ENCODE measurements around the gene DENND1A.
"Not testable (repeated sequence)": the region's sequence is repeated elsewhere in the genome, so short reads cannot be mapped to it uniquely, and the experiment has no call there.

The DENND1A gene

DNA sequence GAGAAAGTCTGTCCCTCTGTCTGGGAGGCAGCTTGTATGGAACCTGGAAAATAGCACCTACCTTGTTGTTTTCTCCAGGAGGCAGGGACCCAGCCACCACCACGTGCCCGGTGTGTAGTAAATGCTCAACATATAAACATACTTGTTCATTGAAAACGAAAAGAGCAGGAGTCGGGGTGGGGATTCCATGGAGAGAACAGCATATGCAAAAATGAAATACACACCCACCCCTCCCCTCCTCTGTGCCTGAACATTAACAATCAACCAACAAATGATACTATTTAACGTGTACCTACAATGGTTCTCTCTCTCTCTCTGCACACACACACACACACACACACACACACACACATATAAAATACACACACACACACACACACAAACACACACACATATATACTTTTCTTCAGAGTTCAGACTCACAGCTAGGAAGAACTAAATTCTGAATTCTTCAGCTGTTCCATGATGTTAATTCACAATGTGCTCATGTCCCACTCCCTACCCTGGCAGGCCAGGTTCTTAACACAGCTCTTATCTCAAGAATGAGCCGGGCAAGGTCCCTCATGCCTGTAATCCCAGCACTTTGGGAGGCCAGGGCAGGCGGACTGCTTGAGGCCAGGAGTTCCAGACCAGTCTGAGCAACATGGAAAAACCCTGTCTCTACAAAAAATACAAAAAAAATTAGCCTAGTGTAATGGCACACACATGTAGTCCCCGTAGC lies 16.3 kb upstream of the DENND1A start:
- H3K9ac ChIP-seq (ENCODE audit: low read depth, low read length) = no peak overlapping the region
- no peaks in the 10 kb centered on the region for H3K4me1 ChIP-seq (ENCODE audit: insufficient read depth, low read length)
- no peaks in the 10 kb centered on the region for H3K27me3 ChIP-seq (ENCODE audit: insufficient read depth, low read length)
- no peak overlapping the region for H3K4me3 ChIP-seq (ENCODE audit: low read length)
- H3K36me3 ChIP-seq (ENCODE audit: insufficient read depth, low read length) = no peaks in the 10 kb centered on the region
- H3K9me3 ChIP-seq (ENCODE audit: insufficient read depth, low read depth, low read length) = no peaks in the 10 kb centered on the region
- H3K27ac ChIP-seq (ENCODE audit: low read depth, low read length) = no peak overlapping the region
- 88% methylated on average over 8 of the region's 8 CpGs for WGBS

DNA sequence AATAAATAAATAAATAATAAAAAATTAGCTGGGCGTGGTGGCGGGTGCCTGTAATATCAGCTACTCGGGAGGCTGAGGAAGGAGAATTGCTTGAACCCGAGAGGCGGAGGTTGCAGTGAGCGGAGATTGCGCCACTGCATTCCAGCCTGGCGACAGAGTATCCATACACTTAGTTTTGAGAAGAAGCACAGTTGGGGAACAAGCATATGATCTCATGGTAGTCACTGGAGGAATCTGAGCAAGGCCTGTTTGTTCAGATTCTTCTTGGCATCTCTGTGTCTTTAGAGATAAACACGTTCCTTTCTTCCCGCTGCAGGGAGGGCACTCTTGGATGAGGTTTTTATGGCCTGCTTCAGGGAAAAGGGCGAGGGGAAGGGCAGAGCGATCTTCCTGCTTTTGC lies 15.6 kb upstream of the DENND1A start:
- Histone ChIP-seq H3K27me3 (ENCODE audit: insufficient read depth, low read length) (no peaks in the 10 kb centered on the region), H3K9me3 (ENCODE audit: insufficient read depth, low read depth, low read length) (no peaks in the 10 kb centered on the region), H3K36me3 (ENCODE audit: insufficient read depth, low read length) (no peaks in the 10 kb centered on the region), H3K9ac (ENCODE audit: low read depth, low read length) (no peak overlapping the region), H3K27ac (ENCODE audit: low read depth, low read length) (no peak overlapping the region), H3K4me1 (ENCODE audit: insufficient read depth, low read length) (no peaks in the 10 kb centered on the region), H3K4me3 (ENCODE audit: low read length) (no peak overlapping the region)
- WGBS = 92% methylated on average over 12 of the region's 12 CpGs

DNA sequence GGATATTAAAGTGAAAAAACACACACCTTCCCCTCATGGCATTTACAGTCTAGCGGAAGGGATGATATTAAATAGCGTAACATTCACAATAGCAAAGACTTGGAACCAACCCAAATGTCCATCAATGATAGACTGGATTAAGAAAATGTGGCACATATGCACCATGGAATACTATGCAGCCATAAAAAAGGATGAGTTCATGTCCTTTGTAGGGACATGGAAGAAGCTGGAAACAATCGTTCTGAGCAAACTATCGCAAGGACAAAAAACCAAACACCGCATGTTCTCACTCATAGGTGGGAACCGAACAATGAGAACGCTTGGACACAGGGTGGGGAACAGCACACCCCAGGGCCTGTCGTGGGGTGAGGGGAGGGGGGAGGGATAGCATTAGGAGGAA lies 14.5 kb upstream of the DENND1A start:
- H3K36me3 ChIP-seq (ENCODE audit: insufficient read depth, low read length); H3K9ac ChIP-seq (ENCODE audit: low read depth, low read length); H3K9me3 ChIP-seq (ENCODE audit: insufficient read depth, low read depth, low read length); H3K4me3 ChIP-seq (ENCODE audit: low read length); H3K27me3 ChIP-seq (ENCODE audit: insufficient read depth, low read length); H3K27ac ChIP-seq (ENCODE audit: low read depth, low read length); H3K4me1 ChIP-seq (ENCODE audit: insufficient read depth, low read length): not testable (repeated sequence)
- 96% methylated on average over 8 of the region's 8 CpGs for WGBS

DNA sequence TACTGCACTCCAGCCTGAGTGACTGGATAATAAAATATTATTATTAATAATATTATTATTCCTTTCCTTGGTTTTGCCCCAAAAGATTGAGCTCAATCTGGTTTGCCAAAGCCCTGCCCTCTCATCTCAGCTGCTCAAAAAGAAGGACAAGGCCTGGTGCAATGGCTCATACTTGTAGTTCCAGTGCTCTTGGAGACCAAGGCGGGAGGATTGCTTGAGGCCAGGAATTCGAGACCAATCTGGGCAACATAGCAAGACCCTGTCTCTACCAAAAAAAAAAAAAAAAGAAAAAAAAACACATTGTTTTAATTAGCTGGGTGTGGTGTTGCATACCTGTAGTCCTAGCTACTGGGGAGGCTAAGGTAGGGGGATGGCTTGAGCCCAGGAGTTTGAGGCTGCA lies 13.7 kb upstream of the DENND1A start:
- 92% methylated on average over 2 of the region's 2 CpGs for WGBS
- H3K36me3 ChIP-seq (ENCODE audit: insufficient read depth, low read length) = no peaks in the 10 kb centered on the region
- H3K27me3 ChIP-seq (ENCODE audit: insufficient read depth, low read length) = no peaks in the 10 kb centered on the region
- no peaks in the 10 kb centered on the region for H3K9me3 ChIP-seq (ENCODE audit: insufficient read depth, low read depth, low read length)
- H3K4me3 ChIP-seq (ENCODE audit: low read length) = no peak overlapping the region
- H3K4me1 ChIP-seq (ENCODE audit: insufficient read depth, low read length) = no peaks in the 10 kb centered on the region
- H3K27ac ChIP-seq (ENCODE audit: low read depth, low read length) = no peak overlapping the region
- no peak overlapping the region for H3K9ac ChIP-seq (ENCODE audit: low read depth, low read length)

DNA sequence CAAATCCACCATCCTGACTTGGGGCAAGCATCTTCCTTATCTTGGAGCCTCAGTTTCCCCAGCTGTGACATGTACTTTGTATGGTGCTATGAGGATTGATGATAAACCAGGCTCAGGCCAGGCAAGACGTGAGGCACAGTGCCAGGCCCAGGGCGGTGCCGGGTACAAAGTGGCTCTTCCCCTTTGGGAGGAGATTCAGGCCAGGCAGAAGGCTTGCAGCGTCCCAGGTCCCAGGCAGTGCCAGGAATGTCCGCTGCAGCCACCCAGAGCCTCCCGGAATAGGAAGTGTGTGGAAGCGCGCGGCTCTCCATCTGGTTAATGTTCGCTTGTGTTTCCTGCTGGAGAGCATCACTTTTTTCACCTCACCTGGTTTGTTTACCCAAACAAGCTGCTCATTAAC lies 12.6 kb upstream of the DENND1A start:
- H3K27ac ChIP-seq (ENCODE audit: low read depth, low read length) = no peak overlapping the region
- H3K9ac ChIP-seq (ENCODE audit: low read depth, low read length) = no peak overlapping the region
- H3K36me3 ChIP-seq (ENCODE audit: insufficient read depth, low read length) = no peaks in the 10 kb centered on the region
- H3K4me1 ChIP-seq (ENCODE audit: insufficient read depth, low read length) = no peaks in the 10 kb centered on the region
- no peaks in the 10 kb centered on the region for H3K27me3 ChIP-seq (ENCODE audit: insufficient read depth, low read length)
- 94% methylated on average over 10 of the region's 10 CpGs for WGBS
- no peak overlapping the region for H3K4me3 ChIP-seq (ENCODE audit: low read length)
- no peaks in the 10 kb centered on the region for H3K9me3 ChIP-seq (ENCODE audit: insufficient read depth, low read depth, low read length)

DNA sequence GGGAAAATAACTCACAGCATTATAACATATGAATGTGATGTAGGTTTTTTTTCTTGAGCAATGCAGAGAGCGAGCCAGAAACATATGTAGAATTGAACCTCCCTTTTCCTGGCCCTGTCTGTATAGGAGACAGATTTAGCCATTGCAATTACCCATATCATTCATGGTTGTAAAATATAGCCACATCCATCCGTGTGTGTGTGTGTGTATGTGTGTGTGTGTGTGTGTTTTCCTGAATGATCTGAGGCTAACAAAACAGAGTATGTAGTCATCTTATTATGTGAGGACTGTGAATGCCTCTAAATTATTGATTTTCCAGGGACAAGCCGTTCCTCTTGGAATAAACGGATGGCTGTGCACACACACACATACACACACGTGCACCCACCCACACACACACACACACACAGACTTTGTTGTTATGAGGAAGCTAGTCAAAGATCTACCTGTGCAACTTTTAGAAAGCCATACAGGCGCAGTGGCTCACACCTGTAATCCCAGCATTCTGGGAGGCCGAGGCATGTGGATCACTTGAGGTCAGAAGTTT lies 11.7 kb upstream of the DENND1A start:
- H3K27ac ChIP-seq (ENCODE audit: low read depth, low read length) = no peak overlapping the region
- H3K4me3 ChIP-seq (ENCODE audit: low read length) = no peak overlapping the region
- no peaks in the 10 kb centered on the region for H3K36me3 ChIP-seq (ENCODE audit: insufficient read depth, low read length)
- WGBS = 88% methylated on average over 6 of the region's 7 CpGs
- 0 out of 2 replicates have a peak, but pooled peaks cover 5% of the 10 kb centered on the region for H3K9me3 ChIP-seq (ENCODE audit: insufficient read depth, low read depth, low read length)
- H3K9ac ChIP-seq (ENCODE audit: low read depth, low read length) = no peak overlapping the region
- H3K27me3 ChIP-seq (ENCODE audit: insufficient read depth, low read length) = no peaks in the 10 kb centered on the region
- no peaks in the 10 kb centered on the region for H3K4me1 ChIP-seq (ENCODE audit: insufficient read depth, low read length)

DNA sequence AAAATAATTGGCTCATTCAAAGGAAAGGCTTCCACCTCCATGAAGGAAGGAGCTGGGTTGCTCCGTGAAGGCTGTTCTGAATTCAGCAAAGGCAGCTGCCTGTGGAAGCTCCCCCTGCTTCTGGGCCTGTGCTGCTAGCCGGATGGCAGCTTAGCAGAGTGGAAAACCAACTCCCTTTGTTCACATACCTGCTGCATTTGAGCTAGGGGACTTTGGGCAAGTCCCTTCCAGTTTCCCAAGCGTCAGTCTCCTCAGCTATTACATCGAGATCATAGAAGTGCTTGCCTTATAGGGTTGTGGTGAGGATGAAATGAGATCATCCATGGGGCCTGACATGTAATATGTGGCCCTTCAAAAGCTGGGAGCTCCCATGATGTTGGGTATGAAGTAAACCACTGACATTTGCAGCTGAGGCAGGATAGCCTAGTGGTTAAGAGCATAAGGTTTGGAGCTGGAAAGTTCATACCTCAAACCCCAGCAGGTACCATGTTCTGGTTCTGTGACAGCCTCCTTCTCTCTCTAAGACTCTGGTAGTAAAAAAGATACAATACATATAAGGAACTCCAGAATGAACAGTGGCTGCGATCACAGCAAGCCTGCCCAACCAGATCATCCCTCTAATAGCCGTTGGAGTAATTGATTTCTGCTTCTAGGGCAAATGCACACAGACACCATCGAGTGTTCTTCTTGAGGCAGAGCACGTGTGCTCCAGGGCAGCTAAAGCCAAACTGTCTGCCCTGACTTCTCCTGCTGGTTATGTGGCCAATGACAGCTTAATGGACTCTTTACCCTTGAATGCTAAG lies 11.0 kb upstream of the DENND1A start:
- WGBS = 90% methylated on average over 8 of the region's 8 CpGs
- Histone ChIP-seq H3K4me1 (ENCODE audit: insufficient read depth, low read length) (no peaks in the 10 kb centered on the region), H3K27ac (ENCODE audit: low read depth, low read length) (no peak overlapping the region), H3K9me3 (ENCODE audit: insufficient read depth, low read depth, low read length) (0 out of 2 replicates have a peak, but pooled peaks cover 9% of the 10 kb centered on the region), H3K4me3 (ENCODE audit: low read length) (no peak overlapping the region), H3K9ac (ENCODE audit: low read depth, low read length) (no peak overlapping the region), H3K36me3 (ENCODE audit: insufficient read depth, low read length) (no peaks in the 10 kb centered on the region), H3K27me3 (ENCODE audit: insufficient read depth, low read length) (no peaks in the 10 kb centered on the region)

DNA sequence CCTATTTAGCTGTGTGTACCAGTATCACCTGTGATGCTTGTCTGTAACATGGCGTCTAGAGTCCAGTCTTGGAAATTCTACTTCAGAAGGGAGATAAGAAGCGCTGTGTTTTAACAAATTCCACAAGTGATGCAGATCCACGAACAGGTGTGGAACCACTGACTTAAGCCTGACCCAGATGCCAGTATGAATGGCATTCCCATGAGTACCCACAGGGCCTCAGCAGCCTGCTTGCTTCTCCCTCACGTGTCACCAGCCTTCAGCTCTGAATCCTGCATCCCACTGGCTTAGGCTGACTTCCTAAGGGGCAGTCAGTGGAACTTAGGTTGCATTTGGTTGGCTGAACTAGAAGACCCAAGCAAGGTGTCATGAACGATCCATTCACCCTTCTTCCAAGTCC lies 8.5 kb upstream of the DENND1A start:
- H3K27ac ChIP-seq (ENCODE audit: low read depth, low read length) = no peak overlapping the region
- no peaks in the 10 kb centered on the region for H3K4me1 ChIP-seq (ENCODE audit: insufficient read depth, low read length)
- H3K27me3 ChIP-seq (ENCODE audit: insufficient read depth, low read length) = no peaks in the 10 kb centered on the region
- no peak overlapping the region for H3K9ac ChIP-seq (ENCODE audit: low read depth, low read length)
- H3K4me3 ChIP-seq (ENCODE audit: low read length) = no peak overlapping the region
- WGBS = 89% methylated on average over 5 of the region's 5 CpGs
- H3K9me3 ChIP-seq (ENCODE audit: insufficient read depth, low read depth, low read length) = 0 out of 2 replicates have a peak, but pooled peaks cover 9% of the 10 kb centered on the region
- no peaks in the 10 kb centered on the region for H3K36me3 ChIP-seq (ENCODE audit: insufficient read depth, low read length)

DNA sequence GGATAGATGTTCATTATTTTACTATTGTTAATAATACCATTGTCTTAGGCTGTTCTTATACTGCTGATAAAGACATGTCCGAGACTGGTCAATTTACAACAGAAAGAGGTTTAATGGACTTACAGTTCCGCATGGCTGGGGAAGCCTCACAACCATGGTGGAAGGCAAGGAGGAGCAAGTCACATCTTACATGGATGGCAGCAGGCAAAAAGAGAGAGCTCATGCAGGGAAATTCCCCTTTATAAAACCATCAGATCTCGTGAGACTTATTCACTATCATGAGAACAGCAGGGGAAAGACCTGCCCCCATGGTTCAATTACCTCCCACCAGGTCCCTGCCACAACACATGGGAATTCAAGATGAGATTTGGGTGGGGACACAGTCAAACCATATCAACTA lies 6.6 kb upstream of the DENND1A start:
- H3K27me3 ChIP-seq (ENCODE audit: insufficient read depth, low read length); H3K36me3 ChIP-seq (ENCODE audit: insufficient read depth, low read length); H3K9ac ChIP-seq (ENCODE audit: low read depth, low read length); H3K4me1 ChIP-seq (ENCODE audit: insufficient read depth, low read length); H3K4me3 ChIP-seq (ENCODE audit: low read length); H3K9me3 ChIP-seq (ENCODE audit: insufficient read depth, low read depth, low read length); H3K27ac ChIP-seq (ENCODE audit: low read depth, low read length): not testable (repeated sequence)
- WGBS = 91% methylated on average over 3 of the region's 3 CpGs

DNA sequence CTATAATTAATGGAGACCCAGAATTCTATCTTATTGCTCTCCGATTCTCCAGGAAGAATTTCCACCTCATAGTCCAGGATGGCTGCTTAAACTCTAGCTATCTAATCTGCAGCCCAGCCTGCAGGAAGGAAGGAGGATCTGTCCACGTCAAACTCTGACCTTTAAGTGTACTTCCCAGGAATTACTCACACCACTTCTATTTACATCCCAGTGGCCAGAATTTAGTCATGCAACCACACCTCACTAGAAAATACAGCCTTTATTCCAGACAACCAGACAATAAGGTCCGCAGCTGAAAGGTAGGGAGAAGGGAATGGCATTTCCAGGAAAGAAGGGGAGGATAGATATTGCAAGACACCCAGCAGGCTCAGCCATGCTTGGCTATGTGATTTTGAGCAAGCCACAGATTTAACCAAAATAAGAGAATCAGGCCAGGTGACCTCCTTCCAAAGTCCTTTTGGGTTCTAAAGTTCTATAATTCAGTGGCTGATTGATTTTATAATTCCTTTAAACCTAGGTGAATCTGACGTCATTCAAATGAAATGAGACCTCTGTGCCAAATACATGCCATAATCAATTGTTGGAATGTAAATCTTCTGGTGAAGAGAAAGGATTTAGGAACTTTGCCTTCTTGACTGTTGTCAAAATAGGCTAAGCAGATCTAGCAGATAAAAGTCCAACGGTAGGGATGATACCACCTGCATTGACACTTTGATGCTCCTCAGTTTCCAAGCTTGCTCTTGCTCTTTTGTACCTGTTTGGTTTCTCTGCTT lies 3.7 kb upstream of the DENND1A start:
- H3K9ac ChIP-seq (ENCODE audit: low read depth, low read length) = no peak overlapping the region
- WGBS = 79% methylated on average over 5 of the region's 5 CpGs

More for the DNA sequence above, 3.7 kb upstream of the DENND1A start:
- peaks cover 6% of the 10 kb centered on the region; the same call in 1 of the 2 replicates for H3K27me3 ChIP-seq (ENCODE audit: insufficient read depth, low read length)
- 0 out of 2 replicates have a peak, but pooled peaks cover 9% of the 10 kb centered on the region for H3K9me3 ChIP-seq (ENCODE audit: insufficient read depth, low read depth, low read length)
- no peak overlapping the region for H3K4me3 ChIP-seq (ENCODE audit: low read length)
- no peak overlapping the region for H3K27ac ChIP-seq (ENCODE audit: low read depth, low read length)
- no peaks in the 10 kb centered on the region for H3K36me3 ChIP-seq (ENCODE audit: insufficient read depth, low read length)
- H3K4me1 ChIP-seq (ENCODE audit: insufficient read depth, low read length) = peaks cover 9% of the 10 kb centered on the region
